Hepatocyte (in vitro differentiated cells): Measurements from ENCODE around the gene B3GNT4. TPM values are rescaled to one million over a fixed set of nuclear protein-coding genes. Genes with fewer than 3 reads are reported as not detected.

Source experiments
- DNase-seq: peaks from one replicate; pipeline ENCODE4 v3.0.0-alpha.2; 2016; ENCODE audit warnings: low spot score
- H2AFZ ChIP-seq: fragments of 200-600 bp; sonication (generic); 2 replicates; pipeline ENCODE4 v1.6.0; 2016; ENCODE audit warnings: antibody characterized with exemption, mild to moderate bottlenecking
- H3K27ac ChIP-seq: fragments of 200-600 bp; sonication (generic); 2 replicates; pipeline ENCODE4 v1.5.1; 2016; ENCODE audit warnings: mild to moderate bottlenecking
- H3K27me3 ChIP-seq: fragments of 200-600 bp; sonication (generic); 2 replicates; pipeline ENCODE4 v1.6.1; 2016
- H3K36me3 ChIP-seq: fragments of 200-600 bp; sonication (generic); replicated peaks from 2 replicates; pipeline ENCODE4 v1.5.1; 2016; ENCODE audit warnings: low read depth; ENCODE audit not compliant: insufficient read depth
- H3K4me1 ChIP-seq: fragments of 200-600 bp; sonication (generic); 2 replicates; pipeline ENCODE4 v1.5.1; 2016; ENCODE audit warnings: mild to moderate bottlenecking, moderate library complexity; ENCODE audit not compliant: insufficient read depth
- H3K4me2 ChIP-seq: fragments of 200-600 bp; sonication (generic); 2 replicates; pipeline ENCODE4 v1.6.0; 2016
- H3K4me3 ChIP-seq: fragments of 200-600 bp; sonication (generic); 2 replicates; pipeline ENCODE4 v1.5.1; 2016; ENCODE audit warnings: mild to moderate bottlenecking
- H3K79me2 ChIP-seq: fragments of 200-600 bp; sonication (generic); 2 replicates; pipeline ENCODE4 v1.6.0; 2017; ENCODE audit warnings: mild to moderate bottlenecking
- H3K9me2 ChIP-seq: fragments of 200-600 bp; sonication (generic); replicated peaks from 2 replicates; pipeline ENCODE4 v1.6.0; 2017; ENCODE audit warnings: mild to moderate bottlenecking; ENCODE audit not compliant: insufficient read depth
- H3K9me3 ChIP-seq: fragments of 200-600 bp; sonication (generic); 2 replicates; pipeline ENCODE4 v1.5.1; 2016; ENCODE audit warnings: low read depth, mild to moderate bottlenecking
- H4K20me1 ChIP-seq: fragments of 200-600 bp; sonication (generic); 2 replicates; pipeline ENCODE4 v1.6.0; 2016; ENCODE audit warnings: mild to moderate bottlenecking; ENCODE audit not compliant: insufficient read depth, poor library complexity, severe bottlenecking
- CTCF ChIP-seq: fragments of 200-600 bp; sonication (generic); IDR thresholded peaks from 2 replicates; pipeline ENCODE4 v1.5.1; 2016; ENCODE audit warnings: antibody characterized with exemption, mild to moderate bottlenecking; ENCODE audit not compliant: poor library complexity
- EZH2 ChIP-seq: fragments of 200-600 bp; sonication (generic); IDR thresholded peaks from 2 replicates; pipeline ENCODE4 v1.6.1; 2016; ENCODE audit warnings: antibody characterized with exemption, mild to moderate bottlenecking, borderline replicate concordance
- EZH2phosphoT487 ChIP-seq: fragments of 200-600 bp; sonication (generic); IDR thresholded peaks from one replicate; pipeline ENCODE4 v1.6.1; 2018; ENCODE audit warnings: antibody characterized with exemption, mild to moderate bottlenecking, low read depth, moderate library complexity; ENCODE audit not compliant: unreplicated experiment, severe bottlenecking
- WGBS: methylation state at CpG from one replicate; pipeline ENCODE4 v1.1.6; 2016; ENCODE audit warnings: low lambda C conversion rate; ENCODE audit errors: missing lambda C conversion rate; 5-methylcytosine and 5-hydroxymethylcytosine counted together
- polyA plus RNA-seq: library from polyadenylated mRNA; unstranded; fragments of >200 nt; fragmentation: Nextera tagmentation; extraction: Ambion mirVana; gene quantifications from 2 replicates; pipeline ENCODE4 v1.2.1, GENCODE V29; 2016
- total RNA-seq: library from RNA; depleted of rRNA; stranded (reverse); fragments of >200 nt; gene quantifications from 2 replicates; pipeline ENCODE4 v1.2.3, GENCODE V29; 2014

Gene B3GNT4
- total and polyA plus RNA-seq, 2 experiments from 2014 or later = 0.13 to 1.0 TPM

DNA sequence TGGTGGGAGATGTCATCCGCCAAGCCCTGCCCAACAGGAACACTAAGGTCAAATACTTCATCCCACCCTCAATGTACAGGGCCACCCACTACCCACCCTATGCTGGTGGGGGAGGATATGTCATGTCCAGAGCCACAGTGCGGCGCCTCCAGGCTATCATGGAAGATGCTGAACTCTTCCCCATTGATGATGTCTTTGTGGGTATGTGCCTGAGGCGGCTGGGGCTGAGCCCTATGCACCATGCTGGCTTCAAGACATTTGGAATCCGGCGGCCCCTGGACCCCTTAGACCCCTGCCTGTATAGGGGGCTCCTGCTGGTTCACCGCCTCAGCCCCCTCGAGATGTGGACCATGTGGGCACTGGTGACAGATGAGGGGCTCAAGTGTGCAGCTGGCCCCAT, 3.5 kb downstream of the B3GNT4 start:
- H3K9me3 ChIP-seq = no peaks in the 10 kb centered on the region
- H3K27ac ChIP-seq = no peak overlapping the region
- no peak overlapping the region for H3K4me3 ChIP-seq
- no peaks in the 10 kb centered on the region for H4K20me1 ChIP-seq
- H3K4me1 ChIP-seq = peaks cover 7% of the 10 kb centered on the region
- DNase-seq = no peak
- WGBS = 84% methylated on average over 8 of the region's 8 CpGs
- no peaks in the 10 kb centered on the region for H3K9me2 ChIP-seq
- H3K27me3 ChIP-seq = peaks cover 34% of the 10 kb centered on the region
- no peak overlapping the region for H2AFZ ChIP-seq
- H3K4me2 ChIP-seq = no peak overlapping the region
- no peak for TF ChIP-seq EZH2
- H3K79me2 ChIP-seq = no peaks in the 10 kb centered on the region
- no peaks in the 10 kb centered on the region for H3K36me3 ChIP-seq

- Histone ChIP-seq H2AFZ (no peak overlapping the region), H3K9me3 (no peaks in the 10 kb centered on the region), H3K4me1 (peaks cover 7% of the 10 kb centered on the region), H4K20me1 (no peaks in the 10 kb centered on the region), H3K79me2 (no peaks in the 10 kb centered on the region), H3K27ac (no peak overlapping the region), H3K4me2 (no peak overlapping the region), H3K9me2 (no peaks in the 10 kb centered on the region), H3K36me3 (no peaks in the 10 kb centered on the region), H3K27me3 (peaks cover 34% of the 10 kb centered on the region), H3K4me3 (no peak overlapping the region)
- DNase-seq = no peak
- 95% methylated on average over 8 of the region's 8 CpGs for WGBS
- no peak for TF ChIP-seq CTCF
- TF ChIP-seq EZH2 = no peak
- no peak for TF ChIP-seq EZH2phosphoT487
Observed at GRCh38 chr12:122207391-122207790, 3.9 kb downstream of the B3GNT4 start.

- H3K9me2 ChIP-seq = no peaks in the 10 kb centered on the region
- H3K36me3 ChIP-seq = no peaks in the 10 kb centered on the region
- H4K20me1 ChIP-seq = no peaks in the 10 kb centered on the region
- peaks cover 25% of the 10 kb centered on the region for H3K27me3 ChIP-seq
- H3K4me3 ChIP-seq = no peak overlapping the region
- H2AFZ ChIP-seq = no peak overlapping the region
- H3K4me1 ChIP-seq = peaks cover 2% of the 10 kb centered on the region
- no peak overlapping the region for H3K27ac ChIP-seq
- H3K9me3 ChIP-seq = no peaks in the 10 kb centered on the region
- no peak for TF ChIP-seq EZH2
- TF ChIP-seq EZH2phosphoT487 = no peak
- TF ChIP-seq CTCF = no peak
- WGBS = 97% methylated on average over 18 of the region's 18 CpGs
- H3K4me2 ChIP-seq = no peak overlapping the region
- no peaks in the 10 kb centered on the region for H3K79me2 ChIP-seq
- DNase-seq = no peak
Observed at GRCh38 chr12:122208073-122208820, 4.7 kb downstream of the B3GNT4 start.

- H2AFZ ChIP-seq = no peak overlapping the region
- no peak for DNase-seq
- H3K9me2 ChIP-seq = no peaks in the 10 kb centered on the region
- H3K27ac ChIP-seq = no peak overlapping the region
- no peaks in the 10 kb centered on the region for H3K36me3 ChIP-seq
- no peak for TF ChIP-seq EZH2
- no peaks in the 10 kb centered on the region for H3K9me3 ChIP-seq
- peaks cover 9% of the 10 kb centered on the region for H4K20me1 ChIP-seq
- no peaks in the 10 kb centered on the region for H3K27me3 ChIP-seq
- H3K79me2 ChIP-seq = peaks cover 24% of the 10 kb centered on the region
- no peak overlapping the region for H3K4me2 ChIP-seq
- H3K4me1 ChIP-seq = no peaks in the 10 kb centered on the region
- no peak overlapping the region for H3K4me3 ChIP-seq
- 95% methylated on average over 5 of the region's 5 CpGs for WGBS
Observed at GRCh38 chr12:122215771-122216170, 12.3 kb downstream of the B3GNT4 start.
